GM04504 (cell line): Measurements from ENCODE around the gene ATP5MC3.
A peak's percentile ranks its signal among the peaks of the same experiment; 100 is the strongest.
"Not testable (repeated sequence)": the region's sequence is repeated elsewhere in the genome, so short reads cannot be mapped to it uniquely, and the experiment has no call there.

ENCODE experiments used
- DNase-seq: peaks from one replicate; pipeline ENCODE4 v3.0.0-alpha.2; 2012; ENCODE audit warnings: low read depth

The ATP5MC3 gene

GRCh38 chr2:175181104-175181876, at the start of gene ATP5MC3:
Gene ATP5MC3 (minus strand): TSS chr2:175181710. CDS start chr2:175181393, 317 bp downstream.
- DNase-seq = peak; percentile 83

DNA sequence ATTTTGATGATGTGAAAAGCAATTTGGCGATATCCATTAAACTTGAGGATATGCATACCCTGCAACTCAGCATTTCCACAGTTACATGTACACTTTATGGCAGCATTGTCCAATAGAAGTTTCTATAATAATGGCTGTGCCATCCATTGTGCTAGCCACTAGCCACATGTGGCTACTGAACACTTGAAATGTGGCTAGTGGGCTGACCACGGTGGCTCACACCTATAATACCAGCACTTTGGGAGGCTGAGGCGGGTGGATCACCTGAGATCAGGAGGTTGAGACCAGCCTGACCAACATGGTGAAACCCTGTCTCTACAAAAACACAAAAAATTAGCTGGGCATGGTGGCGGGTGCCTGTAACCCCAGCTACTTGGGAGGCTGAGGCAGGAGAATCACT, 47.1 kb upstream of the ATP5MC3 start:
- not testable (repeated sequence) for DNase-seq

DNA sequence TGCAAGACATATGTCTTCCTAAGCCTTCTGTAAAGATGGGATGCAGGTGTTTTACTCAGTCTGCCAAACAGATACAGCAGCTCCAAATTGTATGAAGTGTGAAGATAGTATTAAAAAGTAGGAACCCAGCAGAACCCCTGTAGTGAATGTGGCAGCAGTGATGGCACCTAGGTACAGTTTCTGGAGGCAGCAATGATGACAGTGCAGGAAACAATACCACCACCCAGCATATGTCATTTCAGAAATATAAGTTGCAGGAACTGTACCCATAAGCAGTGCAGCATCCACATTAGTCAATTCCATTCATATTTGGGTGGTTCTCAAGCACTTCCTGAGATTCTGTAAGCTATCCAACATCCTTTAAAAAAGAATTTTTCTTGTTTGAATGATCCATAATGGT, 46.7 kb upstream of the ATP5MC3 start:
- no peak for DNase-seq

DNA sequence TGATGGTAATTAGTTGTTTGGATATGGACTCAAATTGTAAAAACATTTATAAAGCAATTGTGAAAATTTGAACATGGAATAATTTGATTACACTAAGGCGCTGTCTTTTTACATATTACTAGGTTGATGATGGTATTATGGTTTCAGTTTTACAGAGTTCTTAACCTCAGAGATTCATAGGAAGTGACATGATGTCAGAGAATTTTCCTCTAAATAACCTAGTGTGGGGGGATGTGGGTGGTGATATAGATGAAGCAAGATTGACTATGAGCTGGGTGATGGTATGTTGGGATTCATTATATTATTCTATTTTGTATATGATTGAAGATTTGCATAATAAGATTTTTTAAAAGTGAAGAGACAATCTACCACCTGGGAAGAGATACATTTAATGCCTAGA, 45.9 kb upstream of the ATP5MC3 start:
- DNase-seq = no peak

GRCh38 chr2:175220075-175220474, 38.6 kb upstream of the ATP5MC3 start:
- no peak for DNase-seq

DNA sequence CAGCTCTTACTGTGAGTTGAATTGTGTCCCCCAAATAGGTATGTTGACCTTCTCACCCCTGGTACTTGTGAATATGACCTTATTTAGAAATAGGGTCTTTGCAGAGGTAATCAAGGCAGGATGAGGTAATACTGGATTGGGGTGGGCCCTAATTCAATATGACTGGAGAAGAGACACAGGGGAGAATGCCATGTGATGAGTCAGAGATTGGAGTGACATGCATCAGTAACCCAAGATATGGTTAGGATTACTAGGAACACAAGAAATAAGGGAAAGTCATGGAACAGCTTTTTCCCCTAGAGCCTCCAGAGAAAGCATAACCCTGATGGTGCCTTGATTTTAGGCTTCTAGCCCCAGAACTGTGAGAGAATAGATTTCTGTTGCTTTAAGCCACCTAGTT, 37.0 kb upstream of the ATP5MC3 start:
- DNase-seq = no peak

DNA sequence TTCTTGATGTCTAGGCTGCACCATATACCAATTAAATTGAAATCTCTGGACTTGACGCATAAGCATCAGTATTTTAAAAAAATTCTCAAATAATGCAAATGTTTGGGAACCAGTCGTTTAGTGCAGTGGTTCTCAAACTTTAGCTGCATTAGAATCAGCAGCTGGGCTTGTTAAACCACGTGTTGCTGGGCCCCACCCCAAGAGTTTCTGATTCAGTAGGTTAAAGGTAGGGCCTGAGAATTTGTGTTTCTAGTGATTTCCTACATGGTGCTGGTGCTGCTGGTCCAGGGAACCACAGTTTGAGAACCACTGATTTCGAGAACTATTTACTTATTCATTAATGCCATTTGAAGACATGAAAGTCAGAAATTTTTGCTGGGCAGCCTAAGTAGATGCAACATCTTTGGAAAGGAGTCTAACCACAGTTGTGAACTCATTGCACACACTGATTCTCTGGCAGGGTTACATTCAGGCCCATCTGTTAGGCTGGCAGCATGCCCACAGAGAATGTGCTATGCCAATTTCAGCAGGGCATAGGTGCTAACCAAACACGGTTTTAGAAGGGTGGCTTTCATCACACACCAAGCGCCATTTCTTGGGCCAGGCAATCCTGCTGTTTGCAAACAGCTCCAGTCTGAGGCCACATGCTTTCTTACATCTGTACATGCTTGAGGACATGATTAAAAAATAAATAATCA, 26.4 kb upstream of the ATP5MC3 start:
- no peak for DNase-seq

- DNase-seq = no peak
These were observed 25.4 kb upstream of the ATP5MC3 start for GRCh38 chr2:175206866-175207265.

- no peak for DNase-seq
These were observed 24.0 kb upstream of the ATP5MC3 start for GRCh38 chr2:175205523-175205922.

- no peak for DNase-seq
These were observed 22.3 kb upstream of the ATP5MC3 start for GRCh38 chr2:175203621-175204496.

GRCh38 chr2:175195012-175195411, 13.5 kb upstream of the ATP5MC3 start:
- DNase-seq = no peak

DNA sequence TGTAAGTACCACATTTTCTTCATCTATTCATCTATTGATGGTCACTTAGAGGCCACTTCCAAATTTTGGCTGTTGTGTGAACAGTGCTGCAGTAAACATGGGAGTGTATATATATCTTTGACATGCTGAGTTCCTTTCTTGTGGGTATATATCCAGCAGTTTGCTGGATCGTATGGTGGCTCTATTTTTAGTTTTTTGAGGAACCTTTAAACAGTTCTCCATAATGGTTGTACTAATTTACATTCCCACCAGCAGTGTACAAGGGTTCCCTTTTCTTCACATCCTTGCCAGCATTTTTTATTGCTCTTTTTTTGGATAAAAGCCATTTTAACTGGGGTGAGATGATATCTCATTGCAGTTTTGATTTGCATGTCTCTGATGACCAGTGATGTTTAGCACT, 7.3 kb upstream of the ATP5MC3 start:
- no peak for DNase-seq

GRCh38 chr2:175187378-175187777, 5.9 kb upstream of the ATP5MC3 start:
- no peak for DNase-seq

DNA sequence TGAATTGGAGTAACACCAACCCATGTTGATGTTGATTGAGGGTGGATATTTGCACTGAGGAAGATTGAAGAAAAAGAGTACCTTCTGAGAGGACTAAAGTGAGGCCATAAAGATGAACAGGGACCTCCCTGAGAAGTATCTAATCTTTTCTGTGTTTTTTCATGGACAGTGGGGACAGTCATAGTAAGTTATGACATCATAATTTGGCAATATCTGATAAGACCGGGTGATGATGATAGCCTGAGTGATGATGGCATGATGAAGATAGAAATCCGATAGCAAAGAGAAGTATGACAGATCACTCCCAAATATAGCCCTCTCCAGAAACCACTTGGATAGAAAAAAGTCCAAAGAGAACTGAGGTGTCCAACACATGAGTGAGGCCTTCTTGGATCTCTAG, 2.2 kb upstream of the ATP5MC3 start:
- DNase-seq = no peak

DNA sequence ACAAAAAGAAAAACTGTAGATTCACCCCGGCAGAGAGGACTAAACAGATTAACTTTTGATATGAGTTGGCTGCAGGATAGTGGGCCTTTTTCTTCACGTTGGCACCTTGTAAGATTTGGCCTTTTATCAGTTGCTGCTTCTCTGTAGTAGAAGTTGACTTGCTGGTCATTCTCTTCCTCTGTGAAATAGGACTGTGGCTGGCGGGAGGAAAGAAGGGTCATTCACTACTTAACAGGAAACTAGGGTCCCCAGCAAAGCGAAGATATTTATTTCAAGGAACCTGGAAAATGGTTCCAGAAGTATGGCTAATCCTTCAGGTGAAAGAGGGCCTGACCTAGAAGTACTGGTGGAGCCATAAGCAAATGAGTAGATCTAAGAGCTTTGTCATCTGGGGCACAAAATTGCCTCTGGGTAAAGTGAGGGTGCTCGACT, 383 bp upstream of the ATP5MC3 start:
- DNase-seq = no peak

- DNase-seq = peak; percentile 18
These were observed 808 bp downstream of the ATP5MC3 start for GRCh38 chr2:175180701-175181103.

GRCh38 chr2:175176624-175177023, 4.9 kb downstream of the ATP5MC3 start:
- no peak for DNase-seq

DNA sequence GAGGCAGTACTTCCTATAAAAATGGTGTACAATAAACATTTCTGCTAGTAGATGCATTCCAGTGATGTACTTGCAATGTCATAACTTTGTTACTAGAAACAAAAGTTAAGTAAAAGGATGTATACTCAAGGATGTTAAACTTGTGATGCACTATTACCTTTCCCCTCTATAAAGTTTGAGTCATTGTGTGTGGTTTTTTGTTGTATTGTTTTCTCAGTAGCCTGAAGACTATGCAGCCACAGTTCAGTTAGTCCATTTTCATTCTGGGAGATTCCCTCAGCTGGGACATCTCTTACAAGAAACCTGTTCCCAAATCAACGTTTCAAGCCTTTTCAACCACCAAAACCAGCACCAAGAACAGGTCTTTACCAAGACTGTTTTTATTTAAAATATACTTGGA, 5.6 kb downstream of the ATP5MC3 start:
- no peak for DNase-seq

GRCh38 chr2:175175320-175175719, 6.2 kb downstream of the ATP5MC3 start:
- DNase-seq = no peak

- DNase-seq = no peak
These were observed 10.7 kb downstream of the ATP5MC3 start for GRCh38 chr2:175170659-175171304.

- no peak for DNase-seq
These were observed 12.3 kb downstream of the ATP5MC3 start for GRCh38 chr2:175169191-175169590.

- no peak for DNase-seq
These were observed 13.0 kb downstream of the ATP5MC3 start for GRCh38 chr2:175168564-175168945.
